Measurements from ENCODE around the gene MARCKS.
A peak's percentile ranks its signal among the peaks of the same experiment; 100 is the strongest.

The MARCKS gene

GRCh38 chr6:113875470-113875869 lies 18.3 kb downstream of the MARCKS start:
- Histone ChIP-seq H3K4me2 (ENCODE audit: insufficient read depth, low read length, poor library complexity, severe bottlenecking) (no peak overlapping the region), H3K79me1 (ENCODE audit: low read depth, low read length) (no peaks in the 10 kb centered on the region), H3K36me3 (replicated peaks in 1 of 2; ENCODE audit: control insufficient read depth in 2 of 2, insufficient read depth in 2 of 2, low read length in 2 of 2) (no peaks in the 10 kb centered on the region), H4K91ac (ENCODE audit: low read depth, low read length, poor library complexity) (no peak overlapping the region), H3K9ac (ENCODE audit: low read depth, low read length, poor library complexity) (no peak overlapping the region), H2BK5ac (ENCODE audit: low read length) (no peak overlapping the region), H2BK12ac (ENCODE audit: low read length) (no peak overlapping the region), H2AK5ac (ENCODE audit: low read depth, low read length) (no peak overlapping the region), H3K14ac (ENCODE audit: low read length) (no peak overlapping the region), H3K9me3 (replicated peaks in 1 of 2; ENCODE audit: control insufficient read depth in 2 of 2, insufficient read depth in 1 of 2, low read depth in 1 of 2, low read length in 2 of 2) (peaks cover 0 to 12% of the 10 kb centered on the region in 2 donors), H3K4me1 (ENCODE audit: control insufficient read depth in 2 of 2, insufficient read depth in 1 of 2, low read depth in 1 of 2, low read length in 2 of 2) (peaks cover 2 to 15% of the 10 kb centered on the region in 2 donors), H4K8ac (ENCODE audit: low read depth, low read length) (no peak overlapping the region), H2BK120ac (ENCODE audit: low read depth, low read length) (no peak overlapping the region), H3K27ac (replicated peaks; ENCODE audit: low read length) (no peak overlapping the region), H3K4me3 (ENCODE audit: low read length in 2 of 2) (no peak overlapping the region), H3K23ac (ENCODE audit: low read depth, low read length, poor library complexity) (no peak overlapping the region), H3K18ac (ENCODE audit: low read length) (no peak overlapping the region), H2BK15ac (ENCODE audit: low read length) (no peak overlapping the region), H2AFZ (ENCODE audit: low read length) (no peak overlapping the region), H3K27me3 (ENCODE audit: control insufficient read depth in 3 of 3, insufficient read depth in 3 of 3, low read depth in 1 of 3, low read length in 3 of 3) (no peaks in the 10 kb centered on the region), H3K4ac (ENCODE audit: low read length) (no peak overlapping the region)
- DNase-seq (ENCODE audit: low spot score), result no peak
- WGBS, 2 donors (ENCODE audit: extremely low coverage in 2 of 2, insufficient read length in 2 of 2, insufficient replicate concordance in 1 of 2), result no CpG with 5 or more reads among the region's 2 CpGs

DNA sequence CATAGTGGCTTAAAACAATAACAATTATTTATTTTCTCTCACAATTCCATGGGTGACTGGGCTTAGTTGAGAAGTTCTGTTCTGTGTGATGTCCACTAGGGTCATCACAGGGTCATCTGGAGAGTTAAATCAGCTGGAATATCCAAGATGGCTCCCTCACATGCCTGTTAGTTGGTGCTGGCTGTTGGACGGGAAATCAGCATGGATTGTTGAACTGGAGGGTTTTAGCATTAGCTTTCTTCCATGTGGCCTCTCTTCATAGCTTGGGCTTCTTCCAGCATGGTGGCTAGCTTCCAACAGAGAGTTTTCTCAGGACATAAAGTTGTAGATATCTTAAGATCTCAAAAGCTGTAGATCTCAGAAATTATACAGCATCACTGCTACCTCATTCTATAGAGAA lies 19.6 kb downstream of the MARCKS start:
- no peaks in the 10 kb centered on the region for H3K36me3 ChIP-seq (replicated peaks in 1 of 2; ENCODE audit: control insufficient read depth in 2 of 2, insufficient read depth in 2 of 2, low read length in 2 of 2)
- no peak overlapping the region for H4K8ac ChIP-seq (ENCODE audit: low read depth, low read length)
- no peak overlapping the region for H3K4me2 ChIP-seq (ENCODE audit: insufficient read depth, low read length, poor library complexity, severe bottlenecking)
- no peak overlapping the region for H3K4me3 ChIP-seq (ENCODE audit: low read length in 2 of 2)
- peaks cover 2 to 15% of the 10 kb centered on the region in 2 donors for H3K4me1 ChIP-seq (ENCODE audit: control insufficient read depth in 2 of 2, insufficient read depth in 1 of 2, low read depth in 1 of 2, low read length in 2 of 2)
- no peaks in the 10 kb centered on the region for H3K27me3 ChIP-seq (ENCODE audit: control insufficient read depth in 3 of 3, insufficient read depth in 3 of 3, low read depth in 1 of 3, low read length in 3 of 3)
- H3K27ac ChIP-seq (replicated peaks; ENCODE audit: low read length), result no peak overlapping the region
- H3K9me3 ChIP-seq (replicated peaks in 1 of 2; ENCODE audit: control insufficient read depth in 2 of 2, insufficient read depth in 1 of 2, low read depth in 1 of 2, low read length in 2 of 2), result peaks cover 0 to 12% of the 10 kb centered on the region in 2 donors
- no peak for DNase-seq (ENCODE audit: low spot score)
- H2BK5ac ChIP-seq (ENCODE audit: low read length), result no peak overlapping the region
- no peak overlapping the region for H2AK5ac ChIP-seq (ENCODE audit: low read depth, low read length)
- H2BK12ac ChIP-seq (ENCODE audit: low read length), result no peak overlapping the region
- no peak overlapping the region for H2BK120ac ChIP-seq (ENCODE audit: low read depth, low read length)
- H4K91ac ChIP-seq (ENCODE audit: low read depth, low read length, poor library complexity), result no peak overlapping the region
- H3K18ac ChIP-seq (ENCODE audit: low read length), result no peak overlapping the region
- H3K4ac ChIP-seq (ENCODE audit: low read length), result no peak overlapping the region
- WGBS, 2 donors (ENCODE audit: extremely low coverage in 2 of 2, insufficient read length in 2 of 2, insufficient replicate concordance in 1 of 2), result no CpG with 5 or more reads among the region's 1 CpG
- no peak overlapping the region for H2BK15ac ChIP-seq (ENCODE audit: low read length)
- H3K23ac ChIP-seq (ENCODE audit: low read depth, low read length, poor library complexity), result no peak overlapping the region
- H3K79me1 ChIP-seq (ENCODE audit: low read depth, low read length), result no peaks in the 10 kb centered on the region
- H3K14ac ChIP-seq (ENCODE audit: low read length), result no peak overlapping the region
- no peak overlapping the region for H3K9ac ChIP-seq (ENCODE audit: low read depth, low read length, poor library complexity)
- no peak overlapping the region for H2AFZ ChIP-seq (ENCODE audit: low read length)

DNA sequence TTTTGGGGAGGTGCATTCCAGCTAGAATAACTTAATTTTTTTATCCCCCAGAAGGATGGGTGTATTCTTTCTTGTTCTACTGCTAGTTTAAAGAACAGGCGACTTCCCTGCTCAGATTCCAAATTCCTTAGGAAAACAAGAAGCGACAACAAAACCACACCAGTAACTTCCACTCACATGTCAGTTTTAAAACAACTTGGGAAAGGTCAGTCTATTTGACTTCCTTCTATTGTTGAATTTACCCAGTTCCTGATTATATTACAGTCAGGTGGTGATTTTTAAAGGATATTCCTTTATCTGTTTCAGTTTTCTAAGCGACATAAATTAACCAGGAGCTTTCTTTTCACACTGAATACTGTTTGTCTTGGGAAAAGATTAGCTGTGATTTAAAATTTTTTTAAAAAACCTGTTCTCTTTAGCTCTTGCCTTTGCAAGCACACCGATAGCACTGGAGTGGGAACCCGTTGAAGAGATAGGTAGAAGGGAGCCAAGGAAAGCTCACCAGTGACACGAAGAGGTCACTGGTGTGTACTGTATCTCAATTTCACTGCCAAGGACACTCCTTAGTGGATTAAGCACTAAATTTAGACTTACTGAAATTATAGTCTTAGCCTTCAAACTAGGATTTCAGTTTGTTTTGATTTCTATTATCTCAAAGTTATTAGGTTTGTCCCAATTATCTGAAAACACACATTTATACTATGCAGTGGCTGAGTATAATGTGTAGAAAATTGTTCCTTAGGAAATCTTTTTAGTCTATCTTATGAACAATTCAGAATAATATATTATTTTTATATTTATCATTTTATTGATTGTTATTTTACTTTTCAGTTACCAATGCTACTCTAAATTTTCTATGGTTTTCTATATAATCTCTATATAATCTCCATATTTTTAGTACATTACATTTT lies 22.3 kb downstream of the MARCKS start:
- no peak overlapping the region for H2AK5ac ChIP-seq (ENCODE audit: low read depth, low read length)
- H3K27ac ChIP-seq (replicated peaks; ENCODE audit: low read length), result no peak overlapping the region
- H2BK15ac ChIP-seq (ENCODE audit: low read length), result no peak overlapping the region
- H3K79me1 ChIP-seq (ENCODE audit: low read depth, low read length), result no peaks in the 10 kb centered on the region
- peak overlapping the region; percentile 74 for H2AFZ ChIP-seq (ENCODE audit: low read length)
- peaks cover 2 to 11% of the 10 kb centered on the region in 2 donors for H3K4me1 ChIP-seq (ENCODE audit: control insufficient read depth in 2 of 2, insufficient read depth in 1 of 2, low read depth in 1 of 2, low read length in 2 of 2)
- H3K14ac ChIP-seq (ENCODE audit: low read length), result no peak overlapping the region
- no peak overlapping the region for H3K23ac ChIP-seq (ENCODE audit: low read depth, low read length, poor library complexity)
- H3K9me3 ChIP-seq (replicated peaks in 1 of 2; ENCODE audit: control insufficient read depth in 2 of 2, insufficient read depth in 1 of 2, low read depth in 1 of 2, low read length in 2 of 2), result peaks cover 2 to 13% of the 10 kb centered on the region in 2 donors
- H3K4ac ChIP-seq (ENCODE audit: low read length), result no peak overlapping the region
- H3K9ac ChIP-seq (ENCODE audit: low read depth, low read length, poor library complexity), result no peak overlapping the region
- WGBS, 2 donors (ENCODE audit: extremely low coverage in 2 of 2, insufficient read length in 2 of 2, insufficient replicate concordance in 1 of 2), result no CpG with 5 or more reads among the region's 6 CpGs
- no peak overlapping the region for H3K4me2 ChIP-seq (ENCODE audit: insufficient read depth, low read length, poor library complexity, severe bottlenecking)
- H3K4me3 ChIP-seq (ENCODE audit: low read length in 2 of 2), result no peak overlapping the region
- peak; percentile 31 for DNase-seq (ENCODE audit: low spot score)
- no peak overlapping the region for H4K8ac ChIP-seq (ENCODE audit: low read depth, low read length)
- H2BK120ac ChIP-seq (ENCODE audit: low read depth, low read length), result no peak overlapping the region
- H3K36me3 ChIP-seq (replicated peaks in 1 of 2; ENCODE audit: control insufficient read depth in 2 of 2, insufficient read depth in 2 of 2, low read length in 2 of 2), result no peaks in the 10 kb centered on the region
- H3K27me3 ChIP-seq (ENCODE audit: control insufficient read depth in 3 of 3, insufficient read depth in 3 of 3, low read depth in 1 of 3, low read length in 3 of 3), result no peaks in the 10 kb centered on the region
- H2BK12ac ChIP-seq (ENCODE audit: low read length), result no peak overlapping the region
- no peak overlapping the region for H3K18ac ChIP-seq (ENCODE audit: low read length)
- H4K91ac ChIP-seq (ENCODE audit: low read depth, low read length, poor library complexity), result no peak overlapping the region
- no peak overlapping the region for H2BK5ac ChIP-seq (ENCODE audit: low read length)

- Histone ChIP-seq H3K4me1 (ENCODE audit: control insufficient read depth in 2 of 2, insufficient read depth in 1 of 2, low read depth in 1 of 2, low read length in 2 of 2) (peaks cover 2 to 11% of the 10 kb centered on the region in 2 donors), H3K36me3 (replicated peaks in 1 of 2; ENCODE audit: control insufficient read depth in 2 of 2, insufficient read depth in 2 of 2, low read length in 2 of 2) (no peaks in the 10 kb centered on the region), H3K9me3 (replicated peaks in 1 of 2; ENCODE audit: control insufficient read depth in 2 of 2, insufficient read depth in 1 of 2, low read depth in 1 of 2, low read length in 2 of 2) (peaks cover 2 to 9% of the 10 kb centered on the region in 2 donors), H3K27me3 (ENCODE audit: control insufficient read depth in 3 of 3, insufficient read depth in 3 of 3, low read depth in 1 of 3, low read length in 3 of 3) (no peaks in the 10 kb centered on the region), H2AK5ac (ENCODE audit: low read depth, low read length) (no peak overlapping the region), H2BK5ac (ENCODE audit: low read length) (no peak overlapping the region), H2AFZ (ENCODE audit: low read length) (no peak overlapping the region), H2BK12ac (ENCODE audit: low read length) (no peak overlapping the region), H3K14ac (ENCODE audit: low read length) (no peak overlapping the region), H4K8ac (ENCODE audit: low read depth, low read length) (no peak overlapping the region), H4K91ac (ENCODE audit: low read depth, low read length, poor library complexity) (no peak overlapping the region), H2BK15ac (ENCODE audit: low read length) (no peak overlapping the region), H3K27ac (replicated peaks; ENCODE audit: low read length) (no peak overlapping the region), H3K4me3 (ENCODE audit: low read length in 2 of 2) (no peak overlapping the region), H3K79me1 (ENCODE audit: low read depth, low read length) (no peaks in the 10 kb centered on the region), H3K4me2 (ENCODE audit: insufficient read depth, low read length, poor library complexity, severe bottlenecking) (no peak overlapping the region), H2BK120ac (ENCODE audit: low read depth, low read length) (no peak overlapping the region), H3K23ac (ENCODE audit: low read depth, low read length, poor library complexity) (no peak overlapping the region), H3K4ac (ENCODE audit: low read length) (no peak overlapping the region), H3K9ac (ENCODE audit: low read depth, low read length, poor library complexity) (no peak overlapping the region), H3K18ac (ENCODE audit: low read length) (no peak overlapping the region)
- no peak for DNase-seq (ENCODE audit: low spot score)
- WGBS, 2 donors (ENCODE audit: extremely low coverage in 2 of 2, insufficient read length in 2 of 2, insufficient replicate concordance in 1 of 2), result no CpG with 5 or more reads among the region's 2 CpGs
Observed at GRCh38 chr6:113881478-113881980, 24.4 kb downstream of the MARCKS start.

Data from neuronal stem cell (in vitro differentiated cells).